Left hindlimb (tissue), 1 donor: ENCODE results near the gene NRSN2.
"Not testable (repeated sequence)": the region's sequence is repeated elsewhere in the genome, so short reads cannot be mapped to it uniquely, and the experiment has no call there.

Experiments used
- DNase-seq: peaks from one replicate; pipeline ENCODE4 v3.0.0-alpha.2; 2018

Gene NRSN2

DNA sequence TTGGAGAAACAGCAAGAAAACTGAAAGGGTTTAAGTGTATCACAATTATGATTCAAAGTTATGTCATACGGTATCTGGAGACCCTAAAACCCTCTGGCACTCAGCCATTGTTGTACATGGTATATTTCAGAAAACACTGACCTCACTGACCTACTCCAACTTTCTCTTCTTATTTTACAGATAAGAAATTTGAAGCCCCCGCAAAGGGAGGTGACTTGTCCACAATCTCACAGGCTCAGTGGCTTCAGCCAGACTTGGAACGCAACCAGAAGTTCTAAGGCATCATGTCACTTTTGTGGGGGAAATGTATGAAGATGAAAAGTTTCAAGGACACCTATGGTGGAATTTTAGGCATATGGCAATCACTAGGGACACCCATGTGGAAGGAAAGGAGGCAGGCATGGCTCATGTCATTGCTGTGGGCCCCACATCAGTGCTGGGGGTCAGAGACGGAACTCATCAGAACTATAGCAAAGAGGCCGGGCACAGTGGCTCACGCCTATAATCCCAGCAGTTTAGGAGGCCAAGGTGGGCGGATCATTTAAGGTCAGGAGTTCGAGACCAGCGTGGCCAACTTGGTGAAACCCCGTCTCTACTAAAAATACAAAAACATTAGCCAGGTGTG is 28.5 kb downstream of the NRSN2 start:
- no peak for DNase-seq

DNA sequence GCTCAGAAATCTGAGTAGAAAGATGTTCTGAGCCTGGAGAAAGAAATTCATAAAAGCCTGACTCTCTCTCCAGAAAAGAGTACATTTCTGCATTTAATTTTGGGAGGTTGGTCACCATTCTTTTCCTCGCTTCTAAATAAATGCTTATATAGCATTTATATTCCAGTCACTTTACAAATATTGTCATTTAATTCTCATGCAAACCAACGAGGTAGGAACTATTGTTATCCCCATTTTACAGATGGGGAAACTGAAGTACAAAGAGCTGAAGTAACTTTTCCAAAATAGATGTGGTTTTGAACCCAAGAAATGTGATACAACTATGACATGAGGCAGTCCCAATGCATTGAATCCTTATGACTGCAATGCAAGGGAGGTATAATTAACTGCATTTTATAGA is 29.2 kb downstream of the NRSN2 start:
- no peak for DNase-seq

DNA sequence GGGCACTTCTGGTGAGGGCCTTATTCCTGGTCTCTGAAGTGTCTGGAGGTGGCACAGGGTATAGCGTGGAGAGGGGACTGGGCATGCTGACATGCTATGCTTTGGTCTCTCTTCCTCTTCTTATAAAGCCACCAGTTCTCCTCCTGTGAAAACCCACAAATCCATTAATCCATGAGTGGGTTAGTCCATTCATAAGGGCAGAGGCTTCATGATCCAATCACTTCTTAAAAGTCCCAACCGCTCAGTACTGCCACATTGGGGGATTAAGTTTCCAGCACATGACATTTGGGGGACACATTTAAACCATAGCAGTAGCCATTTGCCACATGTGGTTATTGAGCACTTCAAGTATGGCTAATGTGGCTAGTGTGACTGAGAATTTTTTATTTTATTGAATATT is 29.8 kb downstream of the NRSN2 start:
- DNase-seq = no peak

DNA sequence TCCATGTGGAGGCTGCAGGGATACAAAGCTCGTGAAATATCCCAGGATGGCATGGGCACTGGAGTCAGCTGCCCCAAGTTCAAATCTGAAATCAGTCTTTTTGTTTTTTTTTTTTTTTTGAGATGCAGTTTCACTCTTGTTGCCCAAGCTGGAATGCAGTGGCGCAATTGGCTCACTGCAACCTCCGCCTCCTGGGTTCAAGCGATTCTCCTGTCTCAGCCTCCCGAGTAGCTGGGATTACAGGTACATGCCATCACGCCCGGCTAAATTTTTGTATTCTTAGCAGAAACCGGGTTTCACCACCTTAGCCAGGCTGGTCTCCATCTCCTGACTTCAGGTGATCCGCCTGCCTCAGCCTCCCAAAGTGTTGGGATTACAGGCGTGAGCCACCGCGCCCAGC is 30.7 kb downstream of the NRSN2 start:
- not testable (repeated sequence) for DNase-seq

DNA sequence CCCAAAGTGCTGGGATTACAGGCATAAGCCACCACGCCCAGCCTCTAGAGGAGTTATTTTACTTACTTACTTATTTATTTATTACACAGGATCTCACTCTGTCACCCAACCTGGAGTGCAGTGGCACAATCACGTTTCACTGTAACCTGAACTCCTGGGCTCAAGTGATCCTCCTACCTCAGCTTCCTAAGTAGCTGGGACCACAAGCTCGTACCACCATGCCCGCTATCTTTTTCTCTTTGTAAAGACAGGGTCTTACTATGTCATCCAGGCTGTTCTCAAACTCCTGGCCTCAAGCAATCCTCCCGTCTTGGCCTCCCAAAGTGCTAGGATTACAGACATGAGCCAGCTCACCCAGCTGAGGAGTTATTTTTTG is 32.0 kb downstream of the NRSN2 start:
- no peak for DNase-seq

DNA sequence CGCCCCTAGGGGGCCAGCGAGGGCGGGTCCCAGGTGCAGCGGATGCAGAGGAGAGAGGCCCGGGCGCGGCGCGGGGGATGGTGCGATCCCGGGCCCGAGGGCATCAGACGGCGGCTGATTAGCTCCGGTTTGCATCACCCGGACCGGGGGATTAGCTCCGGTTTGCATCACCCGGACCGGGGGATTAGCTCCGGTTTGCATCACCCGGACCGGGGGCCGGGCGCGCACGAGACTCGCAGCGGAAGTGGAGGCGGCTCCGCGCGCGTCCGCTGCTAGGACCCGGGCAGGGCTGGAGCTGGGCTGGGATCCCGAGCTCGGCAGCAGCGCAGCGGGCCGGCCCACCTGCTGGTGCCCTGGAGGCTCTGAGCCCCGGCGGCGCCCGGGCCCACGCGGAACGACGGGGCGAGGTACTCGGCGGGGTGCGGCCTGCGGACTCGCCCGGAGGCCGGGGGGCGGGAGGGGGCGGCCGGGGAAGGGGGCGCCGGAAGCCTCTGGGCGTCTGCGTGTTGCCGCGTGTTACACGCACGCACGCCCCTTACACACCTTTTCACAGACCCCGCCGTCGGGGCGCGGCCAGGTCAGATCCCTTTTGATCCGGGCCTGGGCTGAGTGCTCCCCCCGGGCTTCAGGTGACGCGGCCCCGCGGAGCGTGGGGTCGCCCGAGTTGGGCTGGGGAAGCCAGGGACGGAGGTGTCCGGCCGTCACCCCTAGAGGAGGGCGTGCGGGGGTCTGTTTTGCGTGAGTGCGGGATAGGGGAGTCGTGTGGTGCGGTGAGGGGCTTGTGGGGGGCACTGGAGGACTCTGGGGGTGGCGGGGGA is 34.1 kb downstream of the NRSN2 start:
- DNase-seq = no peak

DNA sequence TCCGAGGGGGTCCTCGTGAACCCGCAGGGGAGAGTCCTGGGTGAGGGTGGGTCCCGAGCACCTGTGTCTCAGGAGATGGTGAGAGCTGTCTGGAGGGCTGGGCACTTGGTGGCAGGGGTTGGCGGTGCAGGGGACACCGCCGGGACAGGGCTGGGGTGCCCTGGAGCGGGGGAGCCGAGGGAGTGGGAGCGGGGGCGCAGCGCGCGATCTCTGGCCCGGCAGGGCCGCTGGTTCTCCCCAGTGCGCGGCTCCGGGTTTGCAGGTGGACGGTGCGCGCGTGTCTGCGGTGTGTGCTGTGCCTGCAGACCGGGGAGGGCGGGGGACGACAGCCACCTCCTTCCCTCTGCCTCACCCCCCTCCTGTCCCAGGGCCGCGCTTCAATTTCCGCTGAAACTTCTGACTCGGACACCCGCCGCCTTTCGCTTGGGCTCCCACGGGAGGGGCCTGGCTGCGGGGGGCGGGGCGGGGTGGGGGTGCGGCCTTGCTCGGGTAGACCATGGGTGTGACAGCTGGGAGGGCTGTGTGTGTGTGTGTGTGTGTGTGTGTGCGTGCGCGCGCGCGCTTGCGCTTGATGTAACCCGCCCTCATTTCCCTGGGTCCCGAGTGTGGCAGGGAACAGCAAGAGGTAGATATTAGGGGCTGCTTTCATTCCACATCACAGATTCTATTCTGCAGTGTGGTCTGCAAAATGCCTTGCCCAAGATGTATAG is 34.8 kb downstream of the NRSN2 start:
- peak; percentile 79 for DNase-seq

DNA sequence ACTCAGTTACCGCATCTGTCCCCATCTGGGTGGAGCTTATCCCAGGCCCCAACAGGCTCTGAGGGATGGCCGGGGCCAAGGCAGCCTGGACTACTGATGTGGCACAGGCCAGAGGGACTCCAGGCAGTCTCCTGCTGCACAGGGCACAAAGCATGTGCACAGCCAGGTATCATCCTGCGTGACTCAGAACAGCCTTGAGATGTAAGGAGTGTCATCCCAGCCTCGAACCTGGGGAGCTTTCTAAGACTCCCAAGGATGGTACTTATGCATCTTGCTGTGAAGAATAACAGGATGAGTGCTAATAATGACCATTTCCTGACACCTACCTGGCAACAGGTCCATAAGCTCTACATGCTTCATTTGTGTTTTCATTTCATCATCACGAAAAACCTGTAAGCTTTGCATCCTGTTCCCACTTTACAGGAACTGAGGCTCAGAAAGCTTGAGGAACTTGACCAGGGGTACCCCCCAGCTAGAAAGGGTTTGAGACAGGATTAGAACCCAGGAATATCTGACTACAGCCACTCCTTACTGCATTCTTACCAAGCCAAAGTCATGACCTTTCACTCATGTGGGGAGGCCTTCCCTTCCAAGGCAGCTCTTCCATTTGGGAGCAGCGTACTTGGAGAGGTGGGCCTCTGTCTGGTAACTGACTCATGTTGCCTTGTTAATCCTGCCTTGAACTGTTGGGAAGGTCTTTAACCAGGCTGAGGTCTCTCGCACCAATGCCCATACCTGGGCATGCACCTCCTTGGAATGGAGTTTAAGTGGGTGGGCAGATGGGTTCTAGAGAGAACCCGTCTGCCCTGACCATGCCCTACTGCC is 35.6 kb downstream of the NRSN2 start:
- DNase-seq = no peak

DNA sequence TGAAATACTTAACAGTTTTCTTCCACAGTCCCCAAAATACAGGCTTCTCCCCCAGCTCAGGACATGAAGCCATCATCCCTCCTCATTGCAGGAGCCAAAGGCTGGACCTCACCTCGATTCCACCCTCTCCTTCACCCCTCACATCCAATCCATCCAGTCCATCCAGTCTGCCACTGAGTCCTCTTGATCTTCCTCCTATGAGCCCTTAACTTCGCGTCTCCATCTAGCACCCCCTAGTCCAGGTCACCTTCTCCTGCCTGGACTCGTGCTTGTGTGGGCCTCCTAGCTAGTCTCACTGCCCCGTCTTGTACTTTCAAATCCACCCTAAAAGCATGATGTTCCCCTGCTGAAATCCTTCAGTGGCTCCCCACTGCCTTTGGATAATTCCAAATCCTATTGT is 37.0 kb downstream of the NRSN2 start:
- DNase-seq = no peak

DNA sequence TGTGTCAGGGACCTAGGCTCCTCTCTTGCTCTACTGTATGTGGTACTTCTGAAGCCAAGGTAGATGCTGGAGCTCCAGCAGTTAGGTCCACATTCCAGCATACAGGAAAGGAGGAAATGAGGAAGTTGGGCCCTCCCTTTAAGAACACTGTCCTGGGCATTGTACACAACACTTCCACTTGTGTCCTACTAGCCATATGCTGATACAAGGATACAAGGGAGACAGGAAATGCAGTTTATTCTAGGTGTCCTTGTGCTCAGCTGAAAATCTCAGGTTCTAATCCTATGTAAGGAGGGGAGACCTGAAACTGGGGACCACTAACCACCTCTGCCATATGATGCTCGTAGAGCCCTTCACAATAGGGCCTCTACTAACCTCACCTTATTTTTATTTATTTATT is 37.8 kb downstream of the NRSN2 start:
- no peak for DNase-seq

DNA sequence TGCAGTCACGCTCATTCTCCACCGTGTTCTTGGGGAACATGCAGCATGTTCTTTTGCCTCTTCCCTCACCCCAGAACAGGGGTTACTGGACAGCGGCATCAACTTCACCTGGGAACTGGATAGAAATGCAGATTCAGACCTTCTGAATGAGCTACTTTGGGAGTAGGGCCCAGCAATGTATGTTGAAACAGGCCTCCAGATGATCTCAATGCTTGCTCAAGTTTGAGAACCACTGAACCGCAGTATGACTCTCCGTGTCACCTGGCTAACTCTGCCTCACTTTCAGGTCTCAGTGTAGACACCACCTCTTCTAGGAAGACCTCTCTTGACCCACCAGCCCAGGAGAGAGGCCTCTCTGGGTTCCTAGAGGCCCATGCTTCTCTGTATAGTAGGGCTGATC is 38.5 kb downstream of the NRSN2 start:
- no peak for DNase-seq

DNA sequence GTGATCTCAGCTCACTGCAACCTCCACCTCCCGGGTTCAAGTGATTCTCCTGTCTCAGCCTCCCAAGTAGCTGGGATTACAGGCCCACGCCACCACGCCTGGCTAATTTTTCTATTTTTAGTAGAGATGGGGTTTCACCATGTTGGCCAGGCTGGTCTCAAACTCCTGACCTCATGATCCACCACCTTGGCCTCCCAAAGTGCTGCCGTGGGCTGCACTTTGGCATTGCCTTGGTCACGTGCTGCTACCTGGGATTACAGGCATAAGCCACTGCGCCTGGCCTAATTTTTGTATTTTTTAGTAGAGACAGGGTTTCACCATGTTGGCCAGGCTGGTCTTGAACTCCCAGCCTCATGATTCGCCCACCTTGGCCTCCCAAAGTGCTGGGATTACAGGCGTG is 39.7 kb downstream of the NRSN2 start:
- not testable (repeated sequence) for DNase-seq

DNA sequence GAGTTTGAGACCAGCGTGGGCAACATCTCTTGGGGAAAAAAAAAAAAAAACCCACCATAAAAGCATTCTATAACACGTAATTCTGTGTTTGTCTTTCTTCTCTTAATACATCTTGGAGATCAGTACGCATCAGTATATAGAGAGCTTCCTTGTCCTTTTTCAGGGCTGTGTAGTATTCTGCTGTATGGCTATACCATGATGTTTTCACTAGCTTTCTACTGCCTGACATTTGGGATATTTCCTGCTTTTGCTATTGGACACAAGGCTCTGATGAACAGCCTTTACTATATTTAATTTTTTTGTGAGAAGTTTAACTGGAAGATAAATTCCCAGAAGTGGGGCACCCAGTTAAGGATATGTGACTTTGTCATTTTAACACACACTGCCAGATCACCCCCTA is 40.6 kb downstream of the NRSN2 start:
- DNase-seq = no peak

DNA sequence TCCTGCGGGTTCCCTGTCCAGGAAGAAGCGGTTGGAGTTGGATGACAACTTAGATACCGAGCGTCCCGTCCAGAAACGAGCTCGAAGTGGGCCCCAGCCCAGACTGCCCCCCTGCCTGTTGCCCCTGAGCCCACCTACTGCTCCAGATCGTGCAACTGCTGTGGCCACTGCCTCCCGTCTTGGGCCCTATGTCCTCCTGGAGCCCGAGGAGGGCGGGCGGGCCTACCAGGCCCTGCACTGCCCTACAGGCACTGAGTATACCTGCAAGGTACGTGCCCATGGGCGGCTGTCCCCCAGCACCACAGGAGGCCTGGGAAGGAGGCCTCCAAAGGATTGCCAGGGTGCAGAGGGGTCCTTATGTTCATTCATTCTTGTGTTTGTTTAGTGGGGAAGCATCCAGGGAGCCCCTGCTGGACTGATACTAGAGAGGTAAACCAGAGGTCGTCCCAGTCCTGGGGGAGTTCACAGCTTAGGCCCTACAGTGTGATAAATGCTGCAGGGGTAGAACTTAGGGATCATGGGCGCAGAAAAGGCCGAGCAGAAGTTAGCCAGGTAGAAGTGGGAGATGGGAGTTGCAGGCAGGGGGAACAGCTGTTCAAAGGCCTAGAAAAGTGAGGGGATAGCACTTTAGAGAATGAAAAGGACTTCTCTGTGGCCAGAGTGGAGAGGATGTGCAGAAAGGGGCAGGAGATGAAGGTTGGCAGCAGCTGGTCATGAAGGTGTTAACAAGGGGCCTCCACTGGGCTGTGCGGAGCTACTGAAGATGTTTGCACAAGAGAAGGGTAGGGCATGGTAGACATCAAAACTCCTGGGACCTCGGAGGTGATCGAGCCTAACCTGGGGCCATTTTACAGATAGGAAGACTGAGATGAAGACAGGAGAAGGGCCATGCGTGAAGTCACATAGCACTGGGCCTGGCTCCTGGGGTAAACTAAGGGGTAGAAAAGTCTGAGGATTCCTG is 41.4 kb downstream of the NRSN2 start:
- DNase-seq = no peak

DNA sequence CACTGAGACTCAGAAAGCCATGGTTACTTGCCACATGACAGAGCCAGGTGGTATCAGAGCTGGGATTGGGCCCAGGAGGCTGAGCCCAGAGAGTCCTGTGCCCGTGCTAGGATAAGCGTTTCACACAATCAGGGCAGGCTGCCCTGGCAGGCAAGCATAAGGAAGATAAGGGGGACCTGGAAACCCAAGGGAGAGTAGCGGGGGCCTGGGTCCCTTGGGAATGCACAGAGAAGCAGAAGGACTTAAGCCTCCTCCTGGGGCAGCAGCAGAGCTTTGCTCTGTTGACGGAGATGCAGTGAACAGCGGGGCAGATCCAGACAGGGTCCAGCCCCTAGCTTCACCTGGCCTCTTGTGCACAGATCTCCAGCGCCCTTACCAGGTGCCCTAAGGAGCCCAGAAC is 42.3 kb downstream of the NRSN2 start:
- DNase-seq = no peak

DNA sequence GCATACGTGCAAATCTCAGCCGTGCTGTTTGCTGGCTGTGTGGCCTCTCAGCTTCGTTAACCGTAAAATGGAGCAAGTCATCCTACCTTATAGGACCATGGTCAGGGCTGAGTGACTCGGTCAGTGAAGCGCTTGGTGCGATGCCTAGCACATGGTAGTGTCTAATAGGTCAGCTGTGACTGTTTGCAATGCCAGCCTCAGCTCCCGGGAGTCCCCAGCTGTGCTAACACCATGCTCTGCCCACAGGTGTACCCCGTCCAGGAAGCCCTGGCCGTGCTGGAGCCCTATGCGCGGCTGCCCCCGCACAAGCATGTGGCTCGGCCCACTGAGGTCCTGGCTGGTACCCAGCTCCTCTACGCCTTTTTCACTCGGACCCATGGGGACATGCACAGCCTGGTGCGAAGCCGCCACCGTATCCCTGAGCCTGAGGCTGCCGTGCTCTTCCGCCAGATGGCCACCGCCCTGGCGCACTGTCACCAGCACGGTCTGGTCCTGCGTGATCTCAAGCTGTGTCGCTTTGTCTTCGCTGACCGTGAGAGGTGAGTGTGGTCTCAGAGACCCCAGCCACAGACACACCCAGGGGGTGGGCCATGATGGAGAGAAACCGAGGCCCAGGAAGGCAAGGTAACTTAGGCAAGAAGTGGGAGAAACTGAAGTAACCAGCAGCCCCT is 44.3 kb downstream of the NRSN2 start:
- no peak for DNase-seq

DNA sequence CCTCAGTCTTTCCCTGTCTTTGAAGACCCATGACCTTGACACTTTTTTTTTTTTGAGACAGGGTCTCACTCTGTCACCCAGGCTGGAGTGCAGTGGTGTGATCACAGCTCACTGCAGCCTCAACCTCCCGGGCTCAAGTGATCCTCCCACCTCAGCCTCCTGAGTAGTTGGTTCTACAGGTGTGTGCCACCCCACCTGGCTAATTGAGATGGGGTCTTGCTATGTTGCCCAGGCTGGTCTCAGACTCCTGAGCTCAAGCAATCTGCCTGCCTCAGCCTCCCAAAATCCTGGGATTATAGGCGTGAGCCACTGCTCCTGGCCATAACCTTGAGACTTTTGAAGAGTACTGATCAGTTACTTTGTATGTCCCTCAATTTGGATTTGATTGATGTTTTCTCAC is 46.4 kb downstream of the NRSN2 start:
- not testable (repeated sequence) for DNase-seq

DNA sequence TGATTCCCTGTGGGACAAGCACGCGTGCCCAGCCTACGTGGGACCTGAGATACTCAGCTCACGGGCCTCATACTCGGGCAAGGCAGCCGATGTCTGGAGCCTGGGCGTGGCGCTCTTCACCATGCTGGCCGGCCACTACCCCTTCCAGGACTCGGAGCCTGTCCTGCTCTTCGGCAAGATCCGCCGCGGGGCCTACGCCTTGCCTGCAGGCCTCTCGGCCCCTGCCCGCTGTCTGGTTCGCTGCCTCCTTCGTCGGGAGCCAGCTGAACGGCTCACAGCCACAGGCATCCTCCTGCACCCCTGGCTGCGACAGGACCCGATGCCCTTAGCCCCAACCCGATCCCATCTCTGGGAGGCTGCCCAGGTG is 49.3 kb downstream of the NRSN2 start:
- DNase-seq = no peak

DNA sequence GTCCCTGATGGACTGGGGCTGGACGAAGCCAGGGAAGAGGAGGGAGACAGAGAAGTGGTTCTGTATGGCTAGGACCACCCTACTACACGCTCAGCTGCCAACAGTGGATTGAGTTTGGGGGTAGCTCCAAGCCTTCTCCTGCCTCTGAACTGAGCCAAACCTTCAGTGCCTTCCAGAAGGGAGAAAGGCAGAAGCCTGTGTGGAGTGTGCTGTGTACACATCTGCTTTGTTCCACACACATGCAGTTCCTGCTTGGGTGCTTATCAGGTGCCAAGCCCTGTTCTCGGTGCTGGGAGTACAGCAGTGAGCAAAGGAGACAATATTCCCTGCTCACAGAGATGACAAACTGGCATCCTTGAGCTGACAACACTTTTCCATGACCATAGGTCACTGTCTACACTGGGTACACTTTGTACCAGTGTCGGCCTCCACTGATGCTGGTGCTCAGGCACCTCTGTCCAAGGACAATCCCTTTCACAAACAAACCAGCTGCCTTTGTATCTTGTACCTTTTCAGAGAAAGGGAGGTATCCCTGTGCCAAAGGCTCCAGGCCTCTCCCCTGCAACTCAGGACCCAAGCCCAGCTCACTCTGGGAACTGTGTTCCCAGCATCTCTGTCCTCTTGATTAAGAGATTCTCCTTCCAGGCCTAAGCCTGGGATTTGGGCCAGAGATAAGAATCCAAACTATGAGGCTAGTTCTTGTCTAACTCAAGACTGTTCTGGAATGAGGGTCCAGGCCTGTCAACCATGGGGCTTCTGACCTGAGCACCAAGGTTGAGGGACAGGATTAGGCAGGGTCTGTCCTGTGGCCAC is 49.9 kb downstream of the NRSN2 start:
- DNase-seq = no peak

DNA sequence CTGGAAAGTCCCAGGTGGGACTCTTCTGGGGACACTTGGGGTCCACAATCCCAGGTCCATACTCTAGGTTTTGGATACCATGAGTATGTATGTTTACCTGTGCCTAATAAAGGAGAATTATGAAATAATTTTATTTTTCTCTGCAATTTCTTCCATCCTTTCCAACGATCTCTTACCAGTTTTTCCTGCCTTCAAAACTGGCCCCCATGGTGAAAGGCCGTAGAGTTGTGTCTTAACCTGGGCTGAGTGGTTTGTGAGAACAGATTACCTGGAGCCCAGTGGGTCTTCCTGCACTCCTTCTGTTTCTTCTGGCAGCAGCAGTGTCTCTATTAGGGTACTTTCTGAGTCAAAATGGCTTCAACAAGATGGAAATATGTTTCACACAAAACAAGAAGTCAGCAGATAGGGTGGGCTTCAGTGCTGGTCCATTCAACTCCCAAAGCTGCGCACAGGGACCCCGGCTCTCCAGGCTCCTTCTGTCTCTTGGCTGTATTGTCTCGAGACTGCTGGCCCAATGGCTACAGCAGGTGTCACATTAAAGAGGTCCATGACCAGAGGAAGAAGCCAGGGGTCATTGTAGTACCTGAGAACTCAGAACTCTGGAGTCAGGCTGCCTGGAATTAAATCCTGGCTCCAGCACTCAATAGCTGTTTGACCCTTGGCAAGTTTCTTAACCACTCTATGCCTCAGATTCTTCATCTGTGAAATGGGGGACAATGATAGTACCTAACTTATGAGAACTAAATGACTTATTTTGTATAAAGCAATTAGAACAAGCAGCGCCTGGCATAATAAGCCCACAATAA is 50.7 kb downstream of the NRSN2 start:
- no peak for DNase-seq
